Neural cell (in vitro differentiated cells): Measurements from ENCODE around the gene GMPPB. TPM values are rescaled to one million over a fixed set of nuclear protein-coding genes. Genes with fewer than 3 reads are reported as not detected.
A peak's percentile ranks its signal among the peaks of the same experiment; 100 is the strongest.

Experiments
- H2AFZ ChIP-seq: fragments of 200-600, 300-800 bp; sonication (generic), shearing (Covaris generic); 2 replicates; pipeline ENCODE4 v1.6.0; 2014; ENCODE audit warnings: low read depth, mild to moderate bottlenecking, antibody characterized with exemption, low read length, moderate library complexity
- H3F3A ChIP-seq: fragments of 200-600 bp; shearing (Covaris generic); 2 replicates; pipeline ENCODE4 v1.6.1; 2016; ENCODE audit warnings: mild to moderate bottlenecking, moderate library complexity, mixed read lengths, antibody characterized with exemption, low read length; ENCODE audit not compliant: insufficient read depth, poor library complexity, severe bottlenecking
- H3K27ac ChIP-seq: fragments of 200-600, 300-800 bp; sonication (generic), shearing (Covaris generic); 2 replicates; pipeline ENCODE4 v1.5.1; 2014; ENCODE audit warnings: mild to moderate bottlenecking, low read length, moderate library complexity
- H3K27me3 ChIP-seq: fragments of 300-800, 200-600 bp; sonication (generic), shearing (Covaris generic); 2 replicates; pipeline ENCODE4 v1.6.0; 2014; ENCODE audit warnings: mild to moderate bottlenecking, low read depth, low read length, moderate library complexity; ENCODE audit not compliant: insufficient read depth
- H3K36me3 ChIP-seq: fragments of 300-800, 200-600 bp; sonication (generic), shearing (Covaris generic); 2 replicates; pipeline ENCODE4 v1.5.1; 2014; ENCODE audit warnings: mild to moderate bottlenecking, antibody characterized with exemption, low read length, moderate library complexity; ENCODE audit not compliant: insufficient read depth
- H3K4me2 ChIP-seq: fragments of 300-800, 200-600 bp; sonication (generic), shearing (Covaris generic); 2 replicates; pipeline ENCODE4 v1.6.0; 2014; ENCODE audit warnings: mild to moderate bottlenecking, low read length
- H3K4me3 ChIP-seq: fragments of 300-800, 200-600 bp; sonication (generic), shearing (Covaris generic); 2 replicates; pipeline ENCODE4 v1.5.1; 2014; ENCODE audit warnings: mild to moderate bottlenecking, low read length, moderate library complexity
- H3K79me2 ChIP-seq: fragments of 200-600 bp; shearing (Covaris generic); replicated peaks from 2 replicates; pipeline ENCODE4 v1.6.0; 2014; ENCODE audit warnings: mild to moderate bottlenecking, low read length, moderate library complexity; ENCODE audit not compliant: insufficient read depth
- H3K9ac ChIP-seq: fragments of 300-800, 200-600 bp; sonication (generic), shearing (Covaris generic); 2 replicates; pipeline ENCODE4 v1.6.1; 2016; ENCODE audit warnings: mild to moderate bottlenecking, low read length, mixed read lengths
- H3K9me2 ChIP-seq: fragments of 200-600 bp; shearing (Covaris generic); 2 replicates; pipeline ENCODE4 v1.6.1; 2016; ENCODE audit warnings: mild to moderate bottlenecking, low read length, mixed read lengths; ENCODE audit not compliant: insufficient read depth
- H3K9me3 ChIP-seq: fragments of 200-600, 300-800 bp; sonication (generic), shearing (Covaris generic); 2 replicates; pipeline ENCODE4 v1.6.1; 2016; ENCODE audit warnings: mild to moderate bottlenecking, mixed run types, low read length, moderate library complexity, mixed read lengths
- H4K20me1 ChIP-seq: fragments of 200-600 bp; shearing (Covaris generic); 2 replicates; pipeline ENCODE4 v1.6.1; 2016; ENCODE audit warnings: mild to moderate bottlenecking, mixed run types; ENCODE audit not compliant: insufficient read depth
- CTCF ChIP-seq: fragments of 450-650 bp; IDR thresholded peaks from 2 replicates; pipeline ENCODE4 v1.5.1; 2014; ENCODE audit warnings: antibody characterized with exemption, mild to moderate bottlenecking, moderate library complexity; ENCODE audit not compliant: poor library complexity, severe bottlenecking
- EP300 ChIP-seq: fragments of 450-650 bp; conservative IDR thresholded peaks from 2 replicates; pipeline ENCODE4 v1.6.1; 2014; ENCODE audit warnings: antibody characterized with exemption, mild to moderate bottlenecking, moderate library complexity; ENCODE audit not compliant: poor library complexity, severe bottlenecking
- EZH2 ChIP-seq: fragments of 200-600, 300-800 bp; shearing (Covaris generic), sonication (generic); IDR thresholded peaks from 2 replicates; pipeline ENCODE4 v1.6.1; 2014; ENCODE audit warnings: antibody characterized with exemption, low read length, borderline replicate concordance, mild to moderate bottlenecking; ENCODE audit not compliant: insufficient read depth, poor library complexity, severe bottlenecking
- MXI1 ChIP-seq: fragments of 450-650 bp; conservative IDR thresholded peaks from 2 replicates; pipeline ENCODE4 v1.6.1; 2014; ENCODE audit warnings: antibody characterized with exemption, mild to moderate bottlenecking; ENCODE audit not compliant: poor library complexity, severe bottlenecking
- POLR2AphosphoS5 ChIP-seq: IDR thresholded peaks from 2 replicates; pipeline ENCODE4 v1.6.1; 2012
- RAD21 ChIP-seq: fragments of 450-650 bp; conservative IDR thresholded peaks from 2 replicates; pipeline ENCODE4 v1.6.1; 2014; ENCODE audit warnings: antibody characterized with exemption, mild to moderate bottlenecking, moderate library complexity
- SMC3 ChIP-seq: fragments of 450-650 bp; conservative IDR thresholded peaks from 2 replicates; pipeline ENCODE4 v1.6.1; 2014; ENCODE audit warnings: antibody characterized with exemption, mild to moderate bottlenecking, moderate library complexity; ENCODE audit not compliant: poor library complexity
- TAF1 ChIP-seq: IDR thresholded peaks from 2 replicates; pipeline ENCODE4 v1.6.1; 2012; ENCODE audit warnings: low read depth
- polyA plus RNA-seq: library from polyadenylated mRNA; depleted of rRNA; stranded (reverse); fragments of >200 nt; gene quantifications from 2 replicates; pipeline ENCODE4 v1.2.3, GENCODE V29; 2014
- TF ChIP-seq, protein P1 (sequence below): IDR thresholded peaks from 2 replicates; pipeline ENCODE4 v1.6.1; 2012; ENCODE audit warnings: borderline replicate concordance

GMPPB gene
- polyA plus RNA-seq, 1 donor from 2014 or later, result 20.8 TPM

- Histone ChIP-seq H3K9ac (no peak overlapping the region), H3K27ac (no peak overlapping the region), H3K9me3 (no peaks in the 10 kb centered on the region), H4K20me1 (no peaks in the 10 kb centered on the region), H2AFZ (no peak overlapping the region), H3K4me3 (no peak overlapping the region), H3K36me3 (no peaks in the 10 kb centered on the region), H3K9me2 (no peaks in the 10 kb centered on the region), H3K4me2 (no peak overlapping the region), H3K79me2 (no peaks in the 10 kb centered on the region), H3F3A (no peaks in the 10 kb centered on the region), H3K27me3 (no peaks in the 10 kb centered on the region)
- TF ChIP-seq EP300, result no peak
- no peak for TF ChIP-seq POLR2AphosphoS5
- no peak for TF ChIP-seq TAF1
- TF ChIP-seq, protein P1, sequence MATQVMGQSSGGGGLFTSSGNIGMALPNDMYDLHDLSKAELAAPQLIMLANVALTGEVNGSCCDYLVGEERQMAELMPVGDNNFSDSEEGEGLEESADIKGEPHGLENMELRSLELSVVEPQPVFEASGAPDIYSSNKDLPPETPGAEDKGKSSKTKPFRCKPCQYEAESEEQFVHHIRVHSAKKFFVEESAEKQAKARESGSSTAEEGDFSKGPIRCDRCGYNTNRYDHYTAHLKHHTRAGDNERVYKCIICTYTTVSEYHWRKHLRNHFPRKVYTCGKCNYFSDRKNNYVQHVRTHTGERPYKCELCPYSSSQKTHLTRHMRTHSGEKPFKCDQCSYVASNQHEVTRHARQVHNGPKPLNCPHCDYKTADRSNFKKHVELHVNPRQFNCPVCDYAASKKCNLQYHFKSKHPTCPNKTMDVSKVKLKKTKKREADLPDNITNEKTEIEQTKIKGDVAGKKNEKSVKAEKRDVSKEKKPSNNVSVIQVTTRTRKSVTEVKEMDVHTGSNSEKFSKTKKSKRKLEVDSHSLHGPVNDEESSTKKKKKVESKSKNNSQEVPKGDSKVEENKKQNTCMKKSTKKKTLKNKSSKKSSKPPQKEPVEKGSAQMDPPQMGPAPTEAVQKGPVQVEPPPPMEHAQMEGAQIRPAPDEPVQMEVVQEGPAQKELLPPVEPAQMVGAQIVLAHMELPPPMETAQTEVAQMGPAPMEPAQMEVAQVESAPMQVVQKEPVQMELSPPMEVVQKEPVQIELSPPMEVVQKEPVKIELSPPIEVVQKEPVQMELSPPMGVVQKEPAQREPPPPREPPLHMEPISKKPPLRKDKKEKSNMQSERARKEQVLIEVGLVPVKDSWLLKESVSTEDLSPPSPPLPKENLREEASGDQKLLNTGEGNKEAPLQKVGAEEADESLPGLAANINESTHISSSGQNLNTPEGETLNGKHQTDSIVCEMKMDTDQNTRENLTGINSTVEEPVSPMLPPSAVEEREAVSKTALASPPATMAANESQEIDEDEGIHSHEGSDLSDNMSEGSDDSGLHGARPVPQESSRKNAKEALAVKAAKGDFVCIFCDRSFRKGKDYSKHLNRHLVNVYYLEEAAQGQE, result no peak
- TF ChIP-seq SMC3, result no peak
- no peak for TF ChIP-seq EZH2
- no peak for TF ChIP-seq CTCF
- TF ChIP-seq RAD21, result no peak
- no peak for TF ChIP-seq MXI1
These were observed 19.1 kb downstream of the GMPPB start for GRCh38 chr3:49704629-49705028.

DNA sequence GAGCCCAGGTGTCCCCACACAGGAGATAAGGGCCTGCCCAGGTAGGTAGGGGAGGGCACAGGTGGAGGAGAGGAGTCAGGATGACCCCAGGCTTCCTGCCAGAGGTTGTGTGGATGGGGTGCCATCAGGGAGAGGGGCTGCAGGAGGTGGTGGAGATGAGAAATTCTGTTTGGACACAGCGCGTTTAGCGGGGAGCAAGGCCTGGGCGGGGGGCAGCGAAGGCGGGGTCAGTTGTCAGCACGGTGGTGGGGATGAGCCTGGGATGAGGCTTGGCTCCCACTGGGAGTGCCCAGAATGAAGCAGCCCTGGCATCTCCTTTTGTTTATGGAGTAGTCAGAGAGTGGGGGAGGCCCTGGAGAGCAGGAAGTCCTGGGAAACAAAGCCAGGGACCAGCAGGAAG lies 19.8 kb downstream of the GMPPB start:
- Histone ChIP-seq H3K9me3 (no peaks in the 10 kb centered on the region), H3F3A (no peaks in the 10 kb centered on the region), H3K4me3 (no peak overlapping the region), H3K27me3 (no peaks in the 10 kb centered on the region), H3K4me2 (no peak overlapping the region), H4K20me1 (no peaks in the 10 kb centered on the region), H3K9ac (no peak overlapping the region), H2AFZ (no peak overlapping the region), H3K36me3 (no peaks in the 10 kb centered on the region), H3K9me2 (no peaks in the 10 kb centered on the region), H3K27ac (no peak overlapping the region), H3K79me2 (no peaks in the 10 kb centered on the region)
- TF ChIP-seq POLR2AphosphoS5 (no peak), SMC3 (no peak)

DNA sequence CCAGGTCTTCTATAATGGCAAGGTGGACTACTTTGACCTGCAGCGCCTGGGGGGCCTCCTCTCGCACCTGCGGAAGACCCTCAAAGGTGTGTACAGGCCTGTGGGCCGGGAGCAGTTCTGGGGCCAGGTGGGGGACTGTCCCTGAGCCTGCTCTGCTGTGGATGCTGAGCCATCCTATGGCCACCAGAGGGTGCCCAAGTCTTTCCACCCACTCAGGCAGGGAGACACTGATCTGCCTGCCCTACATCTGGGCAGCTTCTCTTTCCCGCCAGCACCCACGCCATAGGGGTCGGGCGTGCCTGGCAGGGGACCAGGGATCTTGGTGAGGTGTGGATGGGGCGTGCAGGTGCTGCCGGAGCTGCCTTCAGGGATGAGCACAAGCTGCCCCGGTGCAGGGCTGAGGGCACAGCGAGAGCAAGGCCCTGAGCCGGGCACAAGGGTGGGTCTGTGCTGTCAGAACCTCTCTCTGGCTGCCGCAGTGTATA lies 20.3 kb downstream of the GMPPB start:
- no peaks in the 10 kb centered on the region for H3K9me3 ChIP-seq
- no peaks in the 10 kb centered on the region for H3K27me3 ChIP-seq
- no peak overlapping the region for H3K4me3 ChIP-seq
- peak; percentile 79 for TF ChIP-seq SMC3
- peak; percentile 82 for TF ChIP-seq RAD21
- TF ChIP-seq TAF1, result no peak
- TF ChIP-seq, protein P1, result no peak
- peak; percentile 83 for TF ChIP-seq CTCF
- no peak overlapping the region for H3K9ac ChIP-seq
- no peaks in the 10 kb centered on the region for H3K79me2 ChIP-seq
- no peak overlapping the region for H2AFZ ChIP-seq
- no peaks in the 10 kb centered on the region for H3K36me3 ChIP-seq
- no peak overlapping the region for H3K27ac ChIP-seq
- H3K9me2 ChIP-seq, result no peaks in the 10 kb centered on the region
- H3K4me2 ChIP-seq, result no peak overlapping the region
- H3F3A ChIP-seq, result no peaks in the 10 kb centered on the region
- H4K20me1 ChIP-seq, result no peaks in the 10 kb centered on the region
